HL-60/S4 (cell line): ENCODE measurements around the gene AGTR1.
"Not testable (repeated sequence)": the region's sequence is repeated elsewhere in the genome, so short reads cannot be mapped to it uniquely, and the experiment has no call there.

Source experiments
- in situ Hi-C: fragments of 300-500 bp; cut with MboI; formaldehyde crosslinking; loops from 2 replicates; pipeline ENCODE4 v1.14.3; 2022; ENCODE audit warnings: low sequenced_read_pairs

Gene AGTR1

DNA sequence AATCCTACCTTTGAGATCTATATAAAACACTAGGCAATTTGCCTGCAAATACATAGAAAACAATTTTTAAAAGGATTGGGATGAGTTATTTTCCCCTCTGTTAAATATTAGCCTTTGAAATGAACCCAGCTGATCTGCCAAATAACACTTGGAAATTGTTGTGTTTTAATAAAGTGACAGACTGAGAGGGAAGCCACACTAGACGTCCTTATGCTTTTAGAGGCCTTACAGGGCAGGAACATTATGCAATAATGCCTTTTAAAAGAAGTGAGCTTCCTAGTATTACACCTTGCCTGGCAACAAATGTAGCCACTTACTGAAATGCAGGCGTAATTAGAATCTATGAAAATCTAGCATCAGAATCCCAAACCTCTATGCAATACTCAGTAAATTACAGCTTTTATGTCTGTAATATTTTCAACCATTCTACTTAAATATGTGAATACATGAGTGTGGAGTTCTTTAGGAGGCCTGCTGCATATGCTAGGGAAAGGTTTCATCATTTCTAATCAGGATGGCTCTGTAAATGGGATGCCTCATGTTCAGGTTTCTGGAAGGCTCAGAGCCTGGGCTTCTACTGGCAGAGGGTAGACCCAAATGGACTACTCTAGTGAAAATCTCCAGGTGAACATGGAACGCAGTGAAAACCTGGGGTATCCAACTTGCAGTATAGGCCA, 20.3 kb downstream of the AGTR1 start:
- in situ Hi-C loops: no loop called here

GRCh38 chr3:148718982-148719862, 21.5 kb downstream of the AGTR1 start:
- in situ Hi-C loops: no loop called here

DNA sequence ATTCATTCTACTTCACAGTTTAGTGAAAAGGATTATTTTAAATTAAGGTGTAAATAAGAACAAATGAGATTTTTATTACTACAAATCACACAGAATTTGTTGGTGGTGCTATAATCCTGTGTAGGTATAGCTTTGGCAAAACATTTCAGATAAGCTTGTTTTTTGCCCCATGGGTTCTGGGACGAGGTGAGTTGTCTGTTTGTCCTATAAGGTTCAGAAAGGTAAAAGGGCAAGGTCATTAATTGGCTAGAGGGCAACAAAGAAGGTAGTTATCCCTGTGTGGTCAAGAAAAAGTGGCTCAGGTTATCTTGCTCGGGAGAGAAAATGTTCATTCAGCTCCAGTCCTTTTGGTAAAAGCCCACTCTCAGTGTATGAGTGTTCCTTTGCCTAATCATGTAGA, 23.2 kb downstream of the AGTR1 start:
- in situ Hi-C loops: loop anchor here (10.0 kb wide), 1 partner anchor 154 kb away; no protein-coding TSS in a partner anchor

DNA sequence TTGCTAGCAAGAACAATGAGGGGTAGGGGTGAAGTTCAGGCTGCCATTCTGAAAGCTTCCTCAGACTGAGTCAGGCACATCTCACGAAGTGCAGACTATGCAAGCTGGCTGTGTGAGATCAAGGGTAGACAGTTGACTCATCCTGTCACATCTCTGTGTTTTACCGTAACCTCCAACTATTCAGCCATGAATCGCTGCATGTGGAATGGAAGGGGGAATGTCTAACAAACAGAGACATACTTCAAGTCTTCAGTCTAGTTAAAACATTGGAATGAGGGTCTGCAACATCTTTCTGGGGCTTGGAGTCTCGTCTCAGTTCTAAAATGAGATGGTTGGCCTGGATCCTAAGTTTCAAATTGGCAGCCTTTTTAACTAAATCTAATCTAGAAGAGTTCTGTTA, 25.9 kb downstream of the AGTR1 start:
- in situ Hi-C loops: loop anchor here (10.0 kb wide), 1 partner anchor 151 kb away; no protein-coding TSS in a partner anchor

GRCh38 chr3:148727231-148727630, 29.5 kb downstream of the AGTR1 start:
- in situ Hi-C loops: loop anchor here (10.0 to 25.0 kb wide), 2 partner anchors 148 to 210 kb away; no protein-coding TSS in a partner anchor

GRCh38 chr3:148728753-148729152, 31.1 kb downstream of the AGTR1 start:
- in situ Hi-C loops: loop anchor here (10.0 to 25.0 kb wide), 2 partner anchors 146 to 209 kb away; no protein-coding TSS in a partner anchor

GRCh38 chr3:148729476-148730055, 31.9 kb downstream of the AGTR1 start:
- in situ Hi-C loops: loop anchor here (10.0 to 25.0 kb wide), 2 partner anchors 145 to 208 kb away; no protein-coding TSS in a partner anchor

DNA sequence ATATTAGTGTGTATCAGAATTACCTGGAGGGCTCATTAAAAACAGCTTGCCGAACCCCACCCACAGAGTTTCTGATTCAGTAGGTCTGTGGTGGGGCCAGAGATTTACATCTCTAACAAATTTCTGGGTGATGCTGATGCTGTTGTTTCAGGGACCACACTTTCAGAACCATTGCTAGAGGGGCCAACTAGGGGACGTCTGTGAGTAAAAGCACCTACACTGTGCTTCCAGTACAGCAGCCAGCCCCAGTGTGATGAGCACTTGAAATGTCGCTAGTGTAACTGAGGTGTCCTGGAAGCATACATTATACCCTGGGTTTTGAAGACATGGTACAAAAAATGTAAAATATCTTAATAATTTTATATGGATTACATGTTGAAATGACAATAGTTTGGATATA, 33.0 kb downstream of the AGTR1 start:
- in situ Hi-C loops: loop anchor here (25.0 kb wide), 1 partner anchor 207 kb away; no protein-coding TSS in a partner anchor

- in situ Hi-C loops: loop anchor here (25.0 kb wide), 1 partner anchor 202 kb away; no protein-coding TSS in a partner anchor
Measured at GRCh38 chr3:148735597-148735996, 37.9 kb downstream of the AGTR1 start.

GRCh38 chr3:148736086-148736485, 38.4 kb downstream of the AGTR1 start:
- in situ Hi-C loops: loop anchor here (25.0 kb wide), 1 partner anchor 201 kb away; no protein-coding TSS in a partner anchor

GRCh38 chr3:148737104-148737530, 39.4 kb downstream of the AGTR1 start:
- in situ Hi-C loops: loop anchor here (25.0 kb wide), 1 partner anchor 200 kb away; no protein-coding TSS in a partner anchor

DNA sequence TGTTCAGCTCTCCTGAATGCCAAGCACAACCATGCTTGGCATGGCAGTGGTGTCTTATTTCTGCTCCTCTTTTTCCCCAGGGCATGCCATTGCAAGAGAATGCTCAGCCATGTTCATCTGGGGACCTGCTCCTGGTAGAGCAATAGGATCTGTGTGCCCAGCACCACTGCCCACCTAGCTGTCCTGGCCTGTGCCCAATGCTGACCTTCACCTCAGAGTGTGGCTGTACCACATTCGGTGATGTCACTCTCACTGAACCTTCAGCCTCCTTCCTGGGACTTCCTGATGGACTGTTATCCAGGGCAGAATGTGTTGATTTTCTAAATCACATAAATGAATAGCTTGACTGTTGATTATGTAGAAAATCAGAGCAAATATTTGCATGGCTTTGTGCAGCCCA, 42.0 kb downstream of the AGTR1 start:
- in situ Hi-C loops: loop anchor here (25.0 kb wide), 1 partner anchor 198 kb away; no protein-coding TSS in a partner anchor

- in situ Hi-C loops: loop anchor here (25.0 kb wide), 1 partner anchor 197 kb away; no protein-coding TSS in a partner anchor
Measured at GRCh38 chr3:148740291-148740690, 42.6 kb downstream of the AGTR1 start.

DNA sequence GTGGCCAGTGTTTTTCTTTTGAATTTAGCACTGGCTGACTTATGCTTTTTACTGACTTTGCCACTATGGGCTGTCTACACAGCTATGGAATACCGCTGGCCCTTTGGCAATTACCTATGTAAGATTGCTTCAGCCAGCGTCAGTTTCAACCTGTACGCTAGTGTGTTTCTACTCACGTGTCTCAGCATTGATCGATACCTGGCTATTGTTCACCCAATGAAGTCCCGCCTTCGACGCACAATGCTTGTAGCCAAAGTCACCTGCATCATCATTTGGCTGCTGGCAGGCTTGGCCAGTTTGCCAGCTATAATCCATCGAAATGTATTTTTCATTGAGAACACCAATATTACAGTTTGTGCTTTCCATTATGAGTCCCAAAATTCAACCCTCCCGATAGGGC, 43.5 kb downstream of the AGTR1 start:
- in situ Hi-C loops: loop anchor here (25.0 kb wide), 1 partner anchor 196 kb away; no protein-coding TSS in a partner anchor

- in situ Hi-C loops: loop anchor here (25.0 kb wide), 1 partner anchor 195 kb away; no protein-coding TSS in a partner anchor
Measured at GRCh38 chr3:148742118-148742517, 44.4 kb downstream of the AGTR1 start.

GRCh38 chr3:148746053-148746452, 48.4 kb downstream of the AGTR1 start:
- in situ Hi-C loops: loop anchor here (25.0 kb wide), 1 partner anchor 191 kb away; no protein-coding TSS in a partner anchor

DNA sequence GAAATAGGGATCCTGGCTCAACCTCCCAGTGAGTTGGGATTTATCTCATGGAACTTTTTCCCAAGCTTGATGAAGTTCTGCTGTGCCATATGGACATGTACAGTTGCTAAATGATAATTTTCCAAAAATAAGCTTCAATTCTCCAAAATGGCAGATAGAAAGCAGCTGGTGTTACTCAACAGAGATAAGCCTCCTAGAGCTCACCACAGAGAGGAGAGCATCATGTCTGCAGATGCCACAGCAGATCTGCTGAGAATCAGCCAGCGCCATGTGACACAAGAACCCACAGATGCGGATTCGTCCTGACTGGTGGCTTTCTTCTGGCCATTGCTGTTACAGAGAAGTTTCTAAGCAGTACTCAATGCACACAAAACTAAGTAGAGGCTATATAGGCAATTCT, 50.6 kb downstream of the AGTR1 start:
- in situ Hi-C loops: loop anchor here (25.0 kb wide), 1 partner anchor 189 kb away; no protein-coding TSS in a partner anchor

DNA sequence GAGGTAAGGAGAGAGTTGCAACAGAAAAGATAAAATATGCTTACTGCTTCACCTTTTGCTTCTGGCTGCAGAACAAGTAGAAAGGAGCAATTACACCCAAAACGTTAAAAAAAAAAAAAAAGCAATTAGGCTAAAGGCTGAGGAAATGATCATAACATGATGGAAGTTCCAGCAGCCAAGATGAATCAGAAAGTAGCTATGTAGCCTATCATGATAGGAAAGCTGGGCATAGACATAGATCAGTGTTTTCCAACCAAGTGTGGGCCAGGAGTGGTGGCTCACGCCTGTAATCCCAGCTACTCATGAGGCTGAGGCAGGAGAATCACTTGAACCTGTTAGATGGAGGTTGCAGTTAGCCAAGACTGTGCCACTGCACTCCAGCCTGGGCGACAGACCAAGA, 52.6 kb downstream of the AGTR1 start:
- in situ Hi-C loops: no loop called here

DNA sequence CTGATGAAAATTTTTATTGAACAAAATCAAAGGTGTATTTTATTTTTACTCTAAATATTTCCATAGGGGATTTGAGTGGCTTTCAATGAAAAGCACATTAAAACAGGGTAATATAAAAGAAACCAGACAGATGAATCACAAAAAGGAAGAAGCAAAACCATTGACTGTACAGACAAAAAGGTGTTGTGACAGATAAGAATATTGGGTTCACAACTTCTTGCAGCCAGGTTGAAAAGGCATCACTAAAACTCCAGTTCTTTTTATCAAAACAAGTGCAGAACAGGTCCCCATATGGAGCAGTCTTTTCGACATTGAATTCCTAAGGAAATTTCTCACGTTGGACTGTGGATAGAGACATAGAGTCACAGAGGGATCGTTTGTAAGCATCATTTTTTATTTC, 53.8 kb downstream of the AGTR1 start:
- in situ Hi-C loops: no loop called here

GRCh38 chr3:148753385-148753784, 55.7 kb downstream of the AGTR1 start:
- in situ Hi-C loops: not testable (repeated sequence)

GRCh38 chr3:148755570-148755969, 57.9 kb downstream of the AGTR1 start:
- in situ Hi-C loops: no loop called here
